GM12865 (cell line): ENCODE data around the gene NEDD8.

Source experiments
- DNase-seq: peaks from one replicate; pipeline ENCODE4 v3.0.0; 2010; ENCODE audit warnings: low read depth
- H3K4me3 ChIP-seq: 2 replicates; pipeline ENCODE4 v1.5.1; 2011; ENCODE audit warnings: mild to moderate bottlenecking, low read depth, low read length, control low read depth
- TF ChIP-seq, protein P1 (sequence below): IDR thresholded peaks from 2 replicates; pipeline ENCODE4 v1.5.1; 2011; ENCODE audit warnings: low read length, control low read depth, low read depth, inconsistent platforms; ENCODE audit not compliant: insufficient read depth; ENCODE audit errors: missing control alignments

Gene NEDD8

DNA sequence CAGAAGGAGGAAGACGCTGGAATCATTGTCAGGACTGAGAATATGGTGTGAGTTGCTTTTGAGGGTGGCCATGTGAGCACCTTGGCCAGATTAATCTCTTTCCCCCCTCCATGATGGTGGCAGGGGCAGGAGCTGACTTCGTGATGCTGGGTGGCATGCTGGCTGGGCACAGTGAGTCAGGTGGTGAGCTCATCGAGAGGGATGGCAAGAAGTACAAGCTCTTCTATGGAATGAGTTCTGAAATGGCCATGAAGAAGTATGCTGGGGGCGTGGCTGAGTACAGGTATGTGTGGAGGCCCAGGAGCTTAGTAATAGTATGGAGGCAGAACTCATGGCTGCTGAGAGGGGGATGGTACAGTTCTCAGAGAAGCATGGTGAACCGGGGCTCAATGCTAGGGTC lies 6.0 kb upstream of the NEDD8 start:
- H3K4me3 ChIP-seq: no peak overlapping the region
- TF ChIP-seq, protein P1, sequence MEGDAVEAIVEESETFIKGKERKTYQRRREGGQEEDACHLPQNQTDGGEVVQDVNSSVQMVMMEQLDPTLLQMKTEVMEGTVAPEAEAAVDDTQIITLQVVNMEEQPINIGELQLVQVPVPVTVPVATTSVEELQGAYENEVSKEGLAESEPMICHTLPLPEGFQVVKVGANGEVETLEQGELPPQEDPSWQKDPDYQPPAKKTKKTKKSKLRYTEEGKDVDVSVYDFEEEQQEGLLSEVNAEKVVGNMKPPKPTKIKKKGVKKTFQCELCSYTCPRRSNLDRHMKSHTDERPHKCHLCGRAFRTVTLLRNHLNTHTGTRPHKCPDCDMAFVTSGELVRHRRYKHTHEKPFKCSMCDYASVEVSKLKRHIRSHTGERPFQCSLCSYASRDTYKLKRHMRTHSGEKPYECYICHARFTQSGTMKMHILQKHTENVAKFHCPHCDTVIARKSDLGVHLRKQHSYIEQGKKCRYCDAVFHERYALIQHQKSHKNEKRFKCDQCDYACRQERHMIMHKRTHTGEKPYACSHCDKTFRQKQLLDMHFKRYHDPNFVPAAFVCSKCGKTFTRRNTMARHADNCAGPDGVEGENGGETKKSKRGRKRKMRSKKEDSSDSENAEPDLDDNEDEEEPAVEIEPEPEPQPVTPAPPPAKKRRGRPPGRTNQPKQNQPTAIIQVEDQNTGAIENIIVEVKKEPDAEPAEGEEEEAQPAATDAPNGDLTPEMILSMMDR: no peak
- no peak for DNase-seq

DNA sequence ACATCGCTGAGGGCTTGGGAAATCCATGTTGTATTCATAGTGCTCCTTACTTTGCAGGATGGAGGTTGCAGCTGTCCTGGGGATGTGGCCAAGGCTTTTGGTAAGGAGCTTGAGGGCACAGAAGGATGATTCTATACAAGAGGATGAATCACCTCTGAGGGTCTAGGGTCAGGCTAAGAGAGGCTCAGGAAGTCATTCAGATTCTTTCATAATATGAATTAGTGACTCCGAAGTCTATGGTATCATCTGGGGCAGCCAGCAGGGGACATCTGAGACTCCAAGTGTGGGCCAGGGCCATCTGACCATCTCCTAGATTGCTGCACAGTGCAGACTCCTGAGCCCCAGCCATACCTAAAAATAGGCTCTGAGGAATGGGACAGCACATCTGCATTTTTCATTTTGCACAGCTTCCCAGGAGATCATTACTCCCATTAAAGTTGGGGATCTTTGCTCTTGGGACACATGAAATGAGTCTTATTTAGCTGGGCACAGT lies 5.3 kb upstream of the NEDD8 start:
- TF ChIP-seq, protein P1: no peak
- H3K4me3 ChIP-seq: no peak overlapping the region
- no peak for DNase-seq

DNA sequence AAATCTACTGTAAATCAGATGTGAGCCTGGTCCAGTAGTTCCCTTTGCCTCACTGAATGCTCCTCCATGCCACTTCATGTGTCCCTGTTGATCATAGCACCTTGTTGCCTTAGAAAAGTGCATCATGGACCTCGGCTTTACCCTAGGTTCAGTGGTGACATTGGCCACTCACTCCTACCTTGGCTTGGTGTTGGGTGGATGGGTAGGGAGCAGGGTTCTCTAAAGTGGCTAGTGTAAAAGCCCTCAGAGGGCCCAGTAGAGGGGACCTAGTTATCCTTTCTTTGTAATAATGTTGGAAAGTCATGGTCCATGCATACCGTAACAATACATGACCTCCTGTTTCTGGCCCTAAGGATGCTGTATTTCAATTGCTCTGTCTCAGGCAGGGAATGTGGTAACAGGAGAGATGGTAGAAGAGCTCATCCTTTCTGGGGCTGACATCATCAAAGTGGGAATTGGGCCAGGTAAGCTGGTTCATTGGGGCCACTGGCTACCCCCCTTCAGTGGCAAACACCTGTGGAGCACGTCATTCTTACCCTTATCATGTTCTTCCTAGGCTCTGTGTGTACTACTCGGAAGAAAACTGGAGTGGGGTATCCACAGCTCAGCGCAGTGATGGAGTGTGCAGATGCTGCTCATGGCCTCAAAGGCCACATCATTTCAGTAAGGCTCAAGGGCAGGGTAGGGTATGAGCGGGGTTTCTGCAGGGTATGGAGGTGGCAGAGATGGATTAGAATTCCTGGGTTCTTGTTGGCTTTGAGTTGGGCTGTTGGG lies 4.7 kb upstream of the NEDD8 start:
- no peak overlapping the region for H3K4me3 ChIP-seq
- DNase-seq: no peak
- TF ChIP-seq, protein P1: no peak

DNA sequence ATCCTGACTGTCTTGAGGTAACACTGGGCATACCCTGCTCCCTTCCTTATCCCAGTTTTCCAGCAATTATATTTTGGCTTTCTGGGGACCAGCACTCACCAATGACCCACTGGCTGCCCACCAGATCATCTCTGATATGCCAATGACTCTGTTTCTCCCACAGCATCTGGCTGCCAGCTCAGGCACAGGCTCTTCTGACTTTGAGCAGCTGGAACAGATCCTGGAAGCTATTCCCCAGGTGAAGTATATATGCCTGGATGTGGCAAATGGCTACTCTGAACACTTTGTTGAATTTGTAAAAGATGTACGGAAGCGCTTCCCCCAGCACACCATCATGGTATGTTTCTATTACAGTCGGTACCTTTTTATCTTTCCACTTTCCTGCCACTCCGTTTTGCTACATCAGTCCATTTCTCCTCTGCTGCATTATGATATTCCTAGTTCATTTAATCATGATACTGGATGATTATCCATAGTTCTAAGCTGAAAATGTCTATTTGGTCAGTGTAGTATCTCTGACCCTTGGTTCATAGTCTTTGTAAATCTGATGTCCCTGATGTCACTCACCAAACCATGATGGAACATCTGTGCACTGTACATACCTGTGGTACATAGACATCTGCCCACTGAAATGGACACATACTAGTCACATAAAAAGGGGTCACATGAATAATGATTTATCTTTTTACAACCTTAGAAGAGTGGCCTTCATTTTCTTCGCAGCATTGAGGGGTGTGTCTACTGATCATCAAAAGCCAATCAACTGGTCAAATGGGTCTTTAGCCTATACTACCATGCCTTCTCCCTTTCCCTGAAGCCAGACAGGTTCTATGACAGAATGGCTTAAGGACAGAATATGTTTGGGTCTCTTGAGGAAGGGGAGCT lies 3.9 kb upstream of the NEDD8 start:
- TF ChIP-seq, protein P1: no peak
- no peak overlapping the region for H3K4me3 ChIP-seq

DNA sequence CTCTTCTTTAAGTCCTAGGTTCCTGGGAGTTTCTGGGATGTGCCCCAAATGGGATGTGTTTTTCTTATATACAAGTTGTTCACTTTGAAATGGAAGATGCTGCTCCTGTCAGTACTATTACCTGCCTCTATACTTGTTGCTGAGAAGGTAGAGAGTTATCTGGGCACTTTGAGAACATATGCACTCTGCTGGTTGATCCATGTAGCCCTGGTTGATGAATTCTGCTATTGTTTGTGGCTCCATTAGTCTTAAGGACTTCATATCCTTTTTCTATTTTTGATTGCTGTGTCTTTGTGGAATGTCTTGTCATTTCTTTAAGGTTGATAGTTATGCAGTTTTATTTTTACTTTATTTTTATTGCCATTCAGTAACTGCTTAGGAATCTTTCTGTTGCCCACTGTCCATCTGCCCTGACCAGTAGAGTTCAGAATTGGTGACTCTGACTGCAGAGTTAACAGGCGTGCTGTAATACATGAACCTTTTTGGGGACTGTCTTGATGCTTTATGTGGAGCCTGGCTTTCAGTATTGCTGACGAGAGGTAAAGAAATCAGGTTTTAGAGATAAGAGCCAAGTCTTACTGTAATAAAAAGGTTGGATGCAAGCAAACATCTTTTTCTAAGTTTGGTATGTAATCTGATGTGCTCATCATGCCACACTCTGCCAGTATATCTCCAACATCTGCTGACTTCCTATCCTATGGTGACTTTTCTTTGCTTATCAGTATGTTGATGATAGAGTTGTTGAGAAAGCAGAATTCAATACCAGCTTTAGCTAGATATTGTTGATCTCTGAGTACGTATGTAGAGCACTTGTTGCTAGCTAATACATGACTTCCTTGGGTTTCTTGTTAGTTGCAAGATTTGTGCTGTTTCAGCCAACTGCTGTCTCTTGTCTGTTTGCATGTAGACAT lies 2.2 kb upstream of the NEDD8 start:
- no peak overlapping the region for H3K4me3 ChIP-seq
- TF ChIP-seq, protein P1: no peak
- DNase-seq: no peak

More for the DNA sequence above, 3.9 kb upstream of the NEDD8 start:
- no peak for DNase-seq

DNA sequence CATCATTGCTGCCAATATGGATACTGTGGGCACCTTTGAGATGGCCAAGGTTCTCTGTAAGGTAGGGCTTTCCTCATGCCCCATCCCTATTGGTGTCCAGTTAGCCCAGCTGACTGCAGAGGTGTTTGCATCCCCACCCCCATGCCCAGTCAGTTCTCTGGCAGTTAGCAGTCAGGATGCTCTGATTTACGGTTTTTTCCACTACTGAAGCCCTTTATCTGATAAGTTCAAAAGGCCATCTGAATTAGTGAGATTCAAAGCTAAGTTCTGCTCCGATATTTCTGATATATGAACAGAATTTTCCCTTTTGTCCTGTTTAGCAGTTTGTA lies 1.3 kb upstream of the NEDD8 start:
- H3K4me3 ChIP-seq: peak overlapping the region; percentile 82
- TF ChIP-seq, protein P1: no peak
- DNase-seq: peak; percentile 36
